SK-N-SH treated with all-trans-retinoic acid at 6 μM for 48 hours (cell line): Measurements from ENCODE around the gene PCBP3.

Source experiments
- ATAC-seq: fragments of 200-7000 bp; cut with Tn5 transposase; 3 replicates; pipeline ENCODE4 v1.9.1; 2020; ENCODE audit warnings: mild to moderate bottlenecking, moderate library complexity
- ARNTL ChIP-seq: fragments of 450-650 bp; formaldehyde crosslinking; IDR thresholded peaks from 2 replicates; pipeline ENCODE4 v1.5.0; 2020; ENCODE audit warnings: low read depth, mild to moderate bottlenecking, moderate library complexity, borderline replicate concordance
- CSDC2 ChIP-seq: fragments of 250-450 bp; sonication (Bioruptor Pico); IDR thresholded peaks from 2 replicates; pipeline ENCODE4 v1.5.0; 2020; ENCODE audit warnings: mild to moderate bottlenecking, moderate library complexity
- ESRRG ChIP-seq: fragments of 250-450 bp; sonication (Bioruptor Pico); IDR thresholded peaks from 2 replicates; pipeline ENCODE4 v1.6.1; 2021; ENCODE audit warnings: mild to moderate bottlenecking
- GLIS3 ChIP-seq: fragments of 250-450 bp; sonication (Bioruptor Pico); IDR thresholded peaks from 2 replicates; pipeline ENCODE4 v1.5.0; 2020; ENCODE audit warnings: mild to moderate bottlenecking, moderate library complexity
- ISL1 ChIP-seq: fragments of 250-450 bp; sonication (Bioruptor Pico); IDR thresholded peaks from 2 replicates; pipeline ENCODE4 v2.1.2; 2022; ENCODE audit warnings: mild to moderate bottlenecking, moderate library complexity
- OSR1 ChIP-seq: fragments of 250-450 bp; sonication (Bioruptor Pico); IDR thresholded peaks from 2 replicates; pipeline ENCODE4 v1.8.0; 2022; ENCODE audit warnings: moderate library complexity, mild to moderate bottlenecking, inconsistent platforms
- PPARA ChIP-seq: fragments of 250-450 bp; sonication (Bioruptor Pico); IDR thresholded peaks from 2 replicates; pipeline ENCODE4 v1.5.0; 2020; ENCODE audit warnings: mild to moderate bottlenecking, borderline replicate concordance
- RARB ChIP-seq: fragments of 250-450 bp; sonication (Bioruptor Pico); IDR thresholded peaks from 2 replicates; pipeline ENCODE4 v1.8.0; 2021; ENCODE audit warnings: mild to moderate bottlenecking, moderate library complexity
- SNAI2 ChIP-seq: fragments of 250-450 bp; sonication (Bioruptor Pico); IDR thresholded peaks from 2 replicates; pipeline ENCODE4 v1.5.0; 2020; ENCODE audit warnings: mild to moderate bottlenecking, moderate library complexity
- TCF4 ChIP-seq: fragments of 250-450 bp; sonication (Bioruptor Pico); IDR thresholded peaks from 2 replicates; pipeline ENCODE4 v1.8.0; 2021; ENCODE audit warnings: mild to moderate bottlenecking, moderate library complexity, borderline replicate concordance
- TOX ChIP-seq: fragments of 250-450 bp; sonication (Bioruptor Pico); IDR thresholded peaks from 2 replicates; pipeline ENCODE4 v1.8.0; 2021; ENCODE audit warnings: mild to moderate bottlenecking, moderate library complexity, borderline replicate concordance
- ZFP3 ChIP-seq: fragments of 250-450 bp; sonication (Bioruptor Pico); IDR thresholded peaks from 2 replicates; pipeline ENCODE4 v1.5.0; 2020; ENCODE audit warnings: mild to moderate bottlenecking, moderate library complexity
- ZFP30 ChIP-seq: fragments of 450-650 bp; formaldehyde crosslinking; IDR thresholded peaks from 2 replicates; pipeline ENCODE4 v1.5.0; 2022; ENCODE audit warnings: mild to moderate bottlenecking, moderate library complexity
- ZNF565 ChIP-seq: fragments of 450-650 bp; formaldehyde crosslinking; conservative IDR thresholded peaks from 2 replicates; pipeline ENCODE4 v1.5.0; 2020; ENCODE audit warnings: low read depth, mild to moderate bottlenecking, moderate library complexity
- ZNF70 ChIP-seq: fragments of 450-650 bp; formaldehyde crosslinking; IDR thresholded peaks from 2 replicates; pipeline ENCODE4 v1.5.0; 2020; ENCODE audit warnings: mild to moderate bottlenecking, moderate library complexity
- ZNF8 ChIP-seq: fragments of 450-650 bp; formaldehyde crosslinking; IDR thresholded peaks from 2 replicates; pipeline ENCODE4 v1.5.0; 2020; ENCODE audit warnings: mild to moderate bottlenecking, moderate library complexity
- TF ChIP-seq, protein P1 (sequence below): fragments of 250-450 bp; sonication (Bioruptor Pico); IDR thresholded peaks from 2 replicates; pipeline ENCODE4 v1.5.1; 2021; ENCODE audit warnings: mild to moderate bottlenecking, moderate library complexity
- TF ChIP-seq, protein P2 (sequence below): fragments of 250-450 bp; sonication (Bioruptor Pico); IDR thresholded peaks from 2 replicates; pipeline ENCODE4 v1.5.0; 2020; ENCODE audit warnings: mild to moderate bottlenecking, moderate library complexity
- TF ChIP-seq, protein P3 (sequence below): fragments of 250-450 bp; sonication (Bioruptor Pico); IDR thresholded peaks from 2 replicates; pipeline ENCODE4 v1.5.1; 2020; ENCODE audit warnings: low read depth, mild to moderate bottlenecking, moderate library complexity
- TF ChIP-seq, protein P4 (sequence below): fragments of 250-450 bp; sonication (Bioruptor Pico); IDR thresholded peaks from 2 replicates; pipeline ENCODE4 v1.8.0; 2020; ENCODE audit warnings: mild to moderate bottlenecking, moderate library complexity, borderline replicate concordance

The PCBP3 gene

DNA sequence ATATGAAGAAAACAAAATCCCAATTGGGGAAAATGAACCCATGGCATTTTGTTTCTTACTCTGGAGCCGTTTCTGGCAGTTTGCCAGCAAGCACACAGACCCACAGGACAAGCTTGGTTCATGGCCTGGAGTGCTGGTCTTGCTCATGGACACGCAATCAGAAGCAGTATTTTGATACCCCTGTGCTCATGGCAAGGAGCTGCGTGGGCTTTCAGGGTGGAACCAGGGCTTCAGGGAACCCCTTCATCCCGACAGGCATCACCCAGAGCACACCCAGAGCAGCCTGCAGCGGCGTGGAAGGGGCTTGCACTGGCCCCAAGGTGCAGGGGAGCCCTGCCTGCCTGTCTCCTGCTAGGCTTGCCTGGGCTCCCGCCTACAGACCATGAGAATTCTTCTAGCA, 45.4 kb upstream of the PCBP3 start:
- no peak for TF ChIP-seq PPARA (CRISPR knock-in tag)
- ATAC-seq: no peak

DNA sequence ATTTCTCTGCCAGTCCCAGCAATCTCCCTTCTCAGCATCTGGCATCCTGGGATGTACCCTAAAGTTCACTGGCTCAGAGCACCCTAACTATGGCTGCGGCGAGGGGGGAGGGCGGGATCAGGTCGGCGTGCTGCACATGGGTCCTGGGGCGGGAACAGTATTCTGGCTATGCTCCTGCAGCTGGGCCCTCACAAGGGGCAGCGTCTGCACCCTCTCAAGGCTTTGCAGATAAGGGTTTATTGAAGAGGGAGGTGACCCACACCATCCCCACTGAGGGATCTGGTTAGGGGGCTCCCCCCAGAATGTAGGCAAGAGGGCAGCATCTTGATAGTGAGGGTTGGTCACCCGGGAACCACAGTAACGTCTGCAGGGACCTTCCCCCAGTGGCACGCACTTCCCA, 44.9 kb upstream of the PCBP3 start:
- no peak for TF ChIP-seq PPARA (CRISPR knock-in tag)
- no peak for TF ChIP-seq OSR1 (CRISPR knock-in tag)
- no peak for TF ChIP-seq CSDC2
- TF ChIP-seq ESRRG (CRISPR knock-in tag): no peak
- TF ChIP-seq, protein P1, sequence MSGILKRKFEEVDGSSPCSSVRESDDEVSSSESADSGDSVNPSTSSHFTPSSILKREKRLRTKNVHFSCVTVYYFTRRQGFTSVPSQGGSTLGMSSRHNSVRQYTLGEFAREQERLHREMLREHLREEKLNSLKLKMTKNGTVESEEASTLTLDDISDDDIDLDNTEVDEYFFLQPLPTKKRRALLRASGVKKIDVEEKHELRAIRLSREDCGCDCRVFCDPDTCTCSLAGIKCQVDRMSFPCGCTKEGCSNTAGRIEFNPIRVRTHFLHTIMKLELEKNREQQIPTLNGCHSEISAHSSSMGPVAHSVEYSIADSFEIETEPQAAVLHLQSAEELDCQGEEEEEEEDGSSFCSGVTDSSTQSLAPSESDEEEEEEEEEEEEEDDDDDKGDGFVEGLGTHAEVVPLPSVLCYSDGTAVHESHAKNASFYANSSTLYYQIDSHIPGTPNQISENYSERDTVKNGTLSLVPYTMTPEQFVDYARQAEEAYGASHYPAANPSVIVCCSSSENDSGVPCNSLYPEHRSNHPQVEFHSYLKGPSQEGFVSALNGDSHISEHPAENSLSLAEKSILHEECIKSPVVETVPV (CRISPR knock-in tag): no peak
- TF ChIP-seq TOX: no peak
- no peak for TF ChIP-seq ZNF8
- TF ChIP-seq ZFP3 (CRISPR knock-in tag): no peak
- no peak for TF ChIP-seq GLIS3
- TF ChIP-seq RARB (CRISPR knock-in tag): no peak
- no peak for TF ChIP-seq ZNF70
- TF ChIP-seq, protein P2, sequence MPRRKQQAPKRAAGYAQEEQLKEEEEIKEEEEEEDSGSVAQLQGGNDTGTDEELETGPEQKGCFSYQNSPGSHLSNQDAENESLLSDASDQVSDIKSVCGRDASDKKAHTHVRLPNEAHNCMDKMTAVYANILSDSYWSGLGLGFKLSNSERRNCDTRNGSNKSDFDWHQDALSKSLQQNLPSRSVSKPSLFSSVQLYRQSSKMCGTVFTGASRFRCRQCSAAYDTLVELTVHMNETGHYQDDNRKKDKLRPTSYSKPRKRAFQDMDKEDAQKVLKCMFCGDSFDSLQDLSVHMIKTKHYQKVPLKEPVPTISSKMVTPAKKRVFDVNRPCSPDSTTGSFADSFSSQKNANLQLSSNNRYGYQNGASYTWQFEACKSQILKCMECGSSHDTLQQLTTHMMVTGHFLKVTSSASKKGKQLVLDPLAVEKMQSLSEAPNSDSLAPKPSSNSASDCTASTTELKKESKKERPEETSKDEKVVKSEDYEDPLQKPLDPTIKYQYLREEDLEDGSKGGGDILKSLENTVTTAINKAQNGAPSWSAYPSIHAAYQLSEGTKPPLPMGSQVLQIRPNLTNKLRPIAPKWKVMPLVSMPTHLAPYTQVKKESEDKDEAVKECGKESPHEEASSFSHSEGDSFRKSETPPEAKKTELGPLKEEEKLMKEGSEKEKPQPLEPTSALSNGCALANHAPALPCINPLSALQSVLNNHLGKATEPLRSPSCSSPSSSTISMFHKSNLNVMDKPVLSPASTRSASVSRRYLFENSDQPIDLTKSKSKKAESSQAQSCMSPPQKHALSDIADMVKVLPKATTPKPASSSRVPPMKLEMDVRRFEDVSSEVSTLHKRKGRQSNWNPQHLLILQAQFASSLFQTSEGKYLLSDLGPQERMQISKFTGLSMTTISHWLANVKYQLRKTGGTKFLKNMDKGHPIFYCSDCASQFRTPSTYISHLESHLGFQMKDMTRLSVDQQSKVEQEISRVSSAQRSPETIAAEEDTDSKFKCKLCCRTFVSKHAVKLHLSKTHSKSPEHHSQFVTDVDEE (CRISPR knock-in tag): no peak
- no peak for ATAC-seq

DNA sequence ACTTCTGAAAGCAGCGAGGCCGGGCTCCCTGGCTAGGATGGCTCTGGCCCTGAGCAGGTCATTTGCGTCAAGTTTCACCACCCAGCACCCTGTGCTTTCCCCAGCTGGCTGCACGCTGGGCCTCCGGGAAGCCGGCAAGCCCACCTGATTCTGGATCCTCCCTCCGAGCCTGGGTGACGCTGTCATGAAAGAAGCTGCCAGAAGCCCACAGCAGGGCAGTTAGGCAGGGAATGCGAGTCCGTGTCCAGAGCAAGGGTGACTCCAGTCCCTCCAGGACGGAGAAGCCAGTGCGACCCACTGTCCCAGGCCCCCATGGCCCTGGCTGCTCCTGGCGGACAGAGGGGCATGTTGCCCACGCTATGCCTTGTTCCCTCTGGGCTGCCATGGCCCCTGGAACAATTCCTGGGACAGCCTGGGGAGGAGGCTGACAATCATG, 44.4 kb upstream of the PCBP3 start:
- ATAC-seq: no peak
- TF ChIP-seq ZFP30 (no peak), TOX (no peak), RARB (CRISPR knock-in tag) (no peak), ISL1 (CRISPR knock-in tag) (no peak), ARNTL (CRISPR knock-in tag) (no peak), ZFP3 (CRISPR knock-in tag) (no peak), ZNF565 (no peak), SNAI2 (CRISPR knock-in tag) (no peak), GLIS3 (no peak), TCF4 (CRISPR knock-in tag) (no peak), ZNF70 (no peak), CSDC2 (no peak), OSR1 (CRISPR knock-in tag) (no peak)
- TF ChIP-seq, protein P1 (CRISPR knock-in tag): no peak
- TF ChIP-seq, protein P3, sequence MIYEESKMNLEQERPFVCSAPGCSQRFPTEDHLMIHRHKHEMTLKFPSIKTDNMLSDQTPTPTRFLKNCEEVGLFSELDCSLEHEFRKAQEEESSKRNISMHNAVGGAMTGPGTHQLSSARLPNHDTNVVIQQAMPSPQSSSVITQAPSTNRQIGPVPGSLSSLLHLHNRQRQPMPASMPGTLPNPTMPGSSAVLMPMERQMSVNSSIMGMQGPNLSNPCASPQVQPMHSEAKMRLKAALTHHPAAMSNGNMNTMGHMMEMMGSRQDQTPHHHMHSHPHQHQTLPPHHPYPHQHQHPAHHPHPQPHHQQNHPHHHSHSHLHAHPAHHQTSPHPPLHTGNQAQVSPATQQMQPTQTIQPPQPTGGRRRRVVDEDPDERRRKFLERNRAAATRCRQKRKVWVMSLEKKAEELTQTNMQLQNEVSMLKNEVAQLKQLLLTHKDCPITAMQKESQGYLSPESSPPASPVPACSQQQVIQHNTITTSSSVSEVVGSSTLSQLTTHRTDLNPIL: no peak
- TF ChIP-seq, protein P4, sequence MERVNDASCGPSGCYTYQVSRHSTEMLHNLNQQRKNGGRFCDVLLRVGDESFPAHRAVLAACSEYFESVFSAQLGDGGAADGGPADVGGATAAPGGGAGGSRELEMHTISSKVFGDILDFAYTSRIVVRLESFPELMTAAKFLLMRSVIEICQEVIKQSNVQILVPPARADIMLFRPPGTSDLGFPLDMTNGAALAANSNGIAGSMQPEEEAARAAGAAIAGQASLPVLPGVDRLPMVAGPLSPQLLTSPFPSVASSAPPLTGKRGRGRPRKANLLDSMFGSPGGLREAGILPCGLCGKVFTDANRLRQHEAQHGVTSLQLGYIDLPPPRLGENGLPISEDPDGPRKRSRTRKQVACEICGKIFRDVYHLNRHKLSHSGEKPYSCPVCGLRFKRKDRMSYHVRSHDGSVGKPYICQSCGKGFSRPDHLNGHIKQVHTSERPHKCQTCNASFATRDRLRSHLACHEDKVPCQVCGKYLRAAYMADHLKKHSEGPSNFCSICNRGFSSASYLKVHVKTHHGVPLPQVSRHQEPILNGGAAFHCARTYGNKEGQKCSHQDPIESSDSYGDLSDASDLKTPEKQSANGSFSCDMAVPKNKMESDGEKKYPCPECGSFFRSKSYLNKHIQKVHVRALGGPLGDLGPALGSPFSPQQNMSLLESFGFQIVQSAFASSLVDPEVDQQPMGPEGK (CRISPR knock-in tag): no peak
- TF ChIP-seq, protein P2 (CRISPR knock-in tag): no peak
